ENCODE results near the gene DNER. TPM values are rescaled to one million over a fixed set of nuclear protein-coding genes. Genes with fewer than 3 reads are reported as not detected.

Gene DNER
- polyA plus RNA-seq, 2 of the 4 experiments (the other 2 are of a cell fraction): 0.34 to 4.2 TPM

DNA sequence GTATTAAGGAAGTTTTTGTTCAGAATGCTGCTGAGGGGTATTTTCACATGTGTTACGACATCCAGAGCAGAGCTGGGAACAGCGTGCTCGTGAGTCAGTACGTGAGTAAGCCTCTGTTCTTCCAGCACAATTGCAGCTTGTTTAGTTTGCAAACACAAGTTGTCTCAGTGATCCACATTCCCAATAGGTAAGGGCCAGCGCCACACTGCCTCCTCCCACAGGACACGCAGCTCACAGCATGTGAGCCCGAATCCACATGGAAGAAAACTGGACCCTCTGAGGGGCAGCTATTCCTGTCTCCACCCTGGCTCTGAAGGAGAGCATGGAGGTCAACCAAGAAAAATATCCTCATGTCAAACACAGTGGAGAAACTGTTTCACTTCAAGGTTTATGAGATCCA, 269.3 kb downstream of the DNER start (continued):
- TF ChIP-seq, protein P1, sequence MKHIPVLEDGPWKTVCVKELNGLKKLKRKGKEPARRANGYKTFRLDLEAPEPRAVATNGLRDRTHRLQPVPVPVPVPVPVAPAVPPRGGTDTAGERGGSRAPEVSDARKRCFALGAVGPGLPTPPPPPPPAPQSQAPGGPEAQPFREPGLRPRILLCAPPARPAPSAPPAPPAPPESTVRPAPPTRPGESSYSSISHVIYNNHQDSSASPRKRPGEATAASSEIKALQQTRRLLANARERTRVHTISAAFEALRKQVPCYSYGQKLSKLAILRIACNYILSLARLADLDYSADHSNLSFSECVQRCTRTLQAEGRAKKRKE (CRISPR knock-in tag; IDR thresholded peaks at IDR 0.05; ENCODE audit: low read depth): peak; percentile 71; the same call in 1 of the 2 replicates
- TF ChIP-seq, protein P2, sequence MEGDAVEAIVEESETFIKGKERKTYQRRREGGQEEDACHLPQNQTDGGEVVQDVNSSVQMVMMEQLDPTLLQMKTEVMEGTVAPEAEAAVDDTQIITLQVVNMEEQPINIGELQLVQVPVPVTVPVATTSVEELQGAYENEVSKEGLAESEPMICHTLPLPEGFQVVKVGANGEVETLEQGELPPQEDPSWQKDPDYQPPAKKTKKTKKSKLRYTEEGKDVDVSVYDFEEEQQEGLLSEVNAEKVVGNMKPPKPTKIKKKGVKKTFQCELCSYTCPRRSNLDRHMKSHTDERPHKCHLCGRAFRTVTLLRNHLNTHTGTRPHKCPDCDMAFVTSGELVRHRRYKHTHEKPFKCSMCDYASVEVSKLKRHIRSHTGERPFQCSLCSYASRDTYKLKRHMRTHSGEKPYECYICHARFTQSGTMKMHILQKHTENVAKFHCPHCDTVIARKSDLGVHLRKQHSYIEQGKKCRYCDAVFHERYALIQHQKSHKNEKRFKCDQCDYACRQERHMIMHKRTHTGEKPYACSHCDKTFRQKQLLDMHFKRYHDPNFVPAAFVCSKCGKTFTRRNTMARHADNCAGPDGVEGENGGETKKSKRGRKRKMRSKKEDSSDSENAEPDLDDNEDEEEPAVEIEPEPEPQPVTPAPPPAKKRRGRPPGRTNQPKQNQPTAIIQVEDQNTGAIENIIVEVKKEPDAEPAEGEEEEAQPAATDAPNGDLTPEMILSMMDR (IDR thresholded peaks at IDR 0.05): peak; percentile 22; the same call in 1 of the 3 replicates
- TF ChIP-seq CBX2 (IDR thresholded peaks at IDR 0.05; ENCODE audit: borderline replicate concordance, low read depth): no peak
- TF ChIP-seq, protein P3, sequence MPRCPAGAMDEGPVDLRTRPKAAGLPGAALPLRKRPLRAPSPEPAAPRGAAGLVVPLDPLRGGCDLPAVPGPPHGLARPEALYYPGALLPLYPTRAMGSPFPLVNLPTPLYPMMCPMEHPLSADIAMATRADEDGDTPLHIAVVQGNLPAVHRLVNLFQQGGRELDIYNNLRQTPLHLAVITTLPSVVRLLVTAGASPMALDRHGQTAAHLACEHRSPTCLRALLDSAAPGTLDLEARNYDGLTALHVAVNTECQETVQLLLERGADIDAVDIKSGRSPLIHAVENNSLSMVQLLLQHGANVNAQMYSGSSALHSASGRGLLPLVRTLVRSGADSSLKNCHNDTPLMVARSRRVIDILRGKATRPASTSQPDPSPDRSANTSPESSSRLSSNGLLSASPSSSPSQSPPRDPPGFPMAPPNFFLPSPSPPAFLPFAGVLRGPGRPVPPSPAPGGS (IDR thresholded peaks at IDR 0.05): peak; percentile 38; the same call in 1 of the 3 replicates
- TF ChIP-seq RARB (CRISPR knock-in tag; IDR thresholded peaks at IDR 0.05): no peak
- no peak for TF ChIP-seq MAZ (IDR thresholded peaks at IDR 0.05; ENCODE audit: borderline replicate concordance, low read depth, low read length)
- peak; percentile 89 for TF ChIP-seq JUNB (IDR thresholded peaks at IDR 0.05)
- no peak for TF ChIP-seq NPAS2 (CRISPR knock-in tag; IDR thresholded peaks at IDR 0.05; ENCODE audit: borderline replicate concordance)
- no peak for TF ChIP-seq CHD2 (IDR thresholded peaks at IDR 0.05; ENCODE audit: low read length, partially characterized antibody)
- peak; percentile 71; the same call in 1 of the 2 replicates for TF ChIP-seq HOXB13 (CRISPR knock-in tag; IDR thresholded peaks at IDR 0.05; ENCODE audit: low read depth)
- peak; percentile 15; the same call in 1 of the 2 replicates for TF ChIP-seq TFCP2L1 (CRISPR knock-in tag; IDR thresholded peaks at IDR 0.05)

DNA sequence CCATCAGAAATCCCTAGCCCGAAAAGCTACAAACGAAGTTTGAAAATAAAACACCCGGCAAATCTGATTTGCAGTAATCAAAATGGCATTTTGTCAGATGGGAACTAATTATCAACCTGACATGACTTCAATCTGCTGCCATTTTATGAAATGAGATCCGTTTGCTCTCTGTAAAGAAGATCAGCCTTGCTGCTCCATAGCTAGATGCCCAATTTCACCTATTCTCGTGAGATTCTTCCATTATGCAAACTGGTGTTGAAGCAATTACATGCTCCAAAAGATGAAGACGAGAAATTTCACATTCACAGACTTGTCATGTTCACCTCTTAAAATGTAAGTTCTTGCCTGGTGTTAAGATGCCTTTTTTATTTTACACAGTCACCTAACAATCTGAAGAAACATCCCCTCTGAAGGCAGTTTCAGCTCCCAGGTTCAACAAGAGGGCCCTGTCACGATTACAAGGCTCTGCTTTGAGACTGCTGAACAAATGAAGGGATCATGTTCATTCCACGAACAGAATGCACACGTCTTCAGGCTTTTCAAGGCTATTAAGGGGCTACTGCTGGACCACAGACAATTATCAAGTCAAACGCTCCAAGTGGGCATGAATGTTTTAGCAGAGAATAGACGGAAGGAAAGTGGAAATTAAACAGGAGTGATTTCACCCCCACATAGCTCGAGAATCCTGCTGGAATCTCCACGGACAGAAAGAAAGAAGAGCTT, 270.6 kb downstream of the DNER start:
- no peak for FAIRE-seq
- TF ChIP-seq RARB (CRISPR knock-in tag; IDR thresholded peaks at IDR 0.05): no peak
- TF ChIP-seq, protein P4, sequence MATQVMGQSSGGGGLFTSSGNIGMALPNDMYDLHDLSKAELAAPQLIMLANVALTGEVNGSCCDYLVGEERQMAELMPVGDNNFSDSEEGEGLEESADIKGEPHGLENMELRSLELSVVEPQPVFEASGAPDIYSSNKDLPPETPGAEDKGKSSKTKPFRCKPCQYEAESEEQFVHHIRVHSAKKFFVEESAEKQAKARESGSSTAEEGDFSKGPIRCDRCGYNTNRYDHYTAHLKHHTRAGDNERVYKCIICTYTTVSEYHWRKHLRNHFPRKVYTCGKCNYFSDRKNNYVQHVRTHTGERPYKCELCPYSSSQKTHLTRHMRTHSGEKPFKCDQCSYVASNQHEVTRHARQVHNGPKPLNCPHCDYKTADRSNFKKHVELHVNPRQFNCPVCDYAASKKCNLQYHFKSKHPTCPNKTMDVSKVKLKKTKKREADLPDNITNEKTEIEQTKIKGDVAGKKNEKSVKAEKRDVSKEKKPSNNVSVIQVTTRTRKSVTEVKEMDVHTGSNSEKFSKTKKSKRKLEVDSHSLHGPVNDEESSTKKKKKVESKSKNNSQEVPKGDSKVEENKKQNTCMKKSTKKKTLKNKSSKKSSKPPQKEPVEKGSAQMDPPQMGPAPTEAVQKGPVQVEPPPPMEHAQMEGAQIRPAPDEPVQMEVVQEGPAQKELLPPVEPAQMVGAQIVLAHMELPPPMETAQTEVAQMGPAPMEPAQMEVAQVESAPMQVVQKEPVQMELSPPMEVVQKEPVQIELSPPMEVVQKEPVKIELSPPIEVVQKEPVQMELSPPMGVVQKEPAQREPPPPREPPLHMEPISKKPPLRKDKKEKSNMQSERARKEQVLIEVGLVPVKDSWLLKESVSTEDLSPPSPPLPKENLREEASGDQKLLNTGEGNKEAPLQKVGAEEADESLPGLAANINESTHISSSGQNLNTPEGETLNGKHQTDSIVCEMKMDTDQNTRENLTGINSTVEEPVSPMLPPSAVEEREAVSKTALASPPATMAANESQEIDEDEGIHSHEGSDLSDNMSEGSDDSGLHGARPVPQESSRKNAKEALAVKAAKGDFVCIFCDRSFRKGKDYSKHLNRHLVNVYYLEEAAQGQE (IDR thresholded peaks at IDR 0.05): no peak
- TF ChIP-seq, protein P5, sequence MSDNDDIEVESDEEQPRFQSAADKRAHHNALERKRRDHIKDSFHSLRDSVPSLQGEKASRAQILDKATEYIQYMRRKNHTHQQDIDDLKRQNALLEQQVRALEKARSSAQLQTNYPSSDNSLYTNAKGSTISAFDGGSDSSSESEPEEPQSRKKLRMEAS (IDR thresholded peaks at IDR 0.05): no peak
- TF ChIP-seq ZSCAN20 (CRISPR knock-in tag; IDR thresholded peaks at IDR 0.05): no peak
- TF ChIP-seq EP300 (IDR thresholded peaks at IDR 0.05): no peak
- TF ChIP-seq FOSB (CRISPR knock-in tag; IDR thresholded peaks at IDR 0.05): no peak
- TF ChIP-seq RCOR1 (IDR thresholded peaks at IDR 0.05; ENCODE audit: low read depth, low read length): no peak
- TF ChIP-seq CBX8 (IDR thresholded peaks at IDR 0.05): no peak
- no peak for TF ChIP-seq HOXA7 (CRISPR knock-in tag; IDR thresholded peaks at IDR 0.05)
- TF ChIP-seq, protein P2 (IDR thresholded peaks at IDR 0.05): no peak
- no peak for TF ChIP-seq POLR2AphosphoS2 (conservative IDR thresholded peaks at IDR 0.05; ENCODE audit: low read length)
- TF ChIP-seq, protein P6, sequence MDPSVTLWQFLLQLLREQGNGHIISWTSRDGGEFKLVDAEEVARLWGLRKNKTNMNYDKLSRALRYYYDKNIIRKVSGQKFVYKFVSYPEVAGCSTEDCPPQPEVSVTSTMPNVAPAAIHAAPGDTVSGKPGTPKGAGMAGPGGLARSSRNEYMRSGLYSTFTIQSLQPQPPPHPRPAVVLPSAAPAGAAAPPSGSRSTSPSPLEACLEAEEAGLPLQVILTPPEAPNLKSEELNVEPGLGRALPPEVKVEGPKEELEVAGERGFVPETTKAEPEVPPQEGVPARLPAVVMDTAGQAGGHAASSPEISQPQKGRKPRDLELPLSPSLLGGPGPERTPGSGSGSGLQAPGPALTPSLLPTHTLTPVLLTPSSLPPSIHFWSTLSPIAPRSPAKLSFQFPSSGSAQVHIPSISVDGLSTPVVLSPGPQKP (IDR thresholded peaks at IDR 0.05; ENCODE audit: low read depth, low read length): no peak
- no peak for TF ChIP-seq BHLHE40 (IDR thresholded peaks at IDR 0.05; ENCODE audit: low read depth, low read length)
- TF ChIP-seq NR3C1 (IDR thresholded peaks at IDR 0.05): no peak
- no peak for TF ChIP-seq HDAC2 (IDR thresholded peaks at IDR 0.05)
- TF ChIP-seq ZC3H11A (IDR thresholded peaks at IDR 0.05): no peak
- TF ChIP-seq TFCP2L1 (CRISPR knock-in tag; IDR thresholded peaks at IDR 0.05): no peak
- no peak for TF ChIP-seq MYC (IDR thresholded peaks at IDR 0.05; ENCODE audit: borderline replicate concordance, low read length)
- ATAC-seq: no peak
- CTCF ChIA-PET: interaction anchor here (0.7 to 1.6 kb wide), 4 partner anchors 9 to 143 kb away, joined by 3 to 8 read pairs (median 4); no protein-coding TSS in a partner anchor
- 84% methylated on average over 13 of the region's 13 CpGs for WGBS (ENCODE audit: missing lambda C conversion rate)
- H3K4me3 ChIP-seq: no peak overlapping the region
- POLR2A ChIA-PET: no interaction called here
- H3K9me3 ChIP-seq: no peaks in the 10 kb centered on the region
- H3K4me2 ChIP-seq: peak overlapping the region; percentile 56; the same call in 1 of the 3 replicates
- H3K27ac ChIP-seq: peak overlapping the region; percentile 89 to 95
- H3K4me1 ChIP-seq: peaks cover 29% of the 10 kb centered on the region
- no peak for DNase-seq (ENCODE audit: low read depth in 1 of 2, low spot score in 1 of 2)
